T-helper 22 cell (primary cell): ENCODE results near the gene ST7.
"Not testable (repeated sequence)": the region's sequence is repeated elsewhere in the genome, so short reads cannot be mapped to it uniquely, and the experiment has no call there.

Experiments used
- DNase-seq: peaks from one replicate; pipeline ENCODE4 v3.0.0-alpha.2; 2020; ENCODE audit warnings: low read depth

The ST7 gene

DNA sequence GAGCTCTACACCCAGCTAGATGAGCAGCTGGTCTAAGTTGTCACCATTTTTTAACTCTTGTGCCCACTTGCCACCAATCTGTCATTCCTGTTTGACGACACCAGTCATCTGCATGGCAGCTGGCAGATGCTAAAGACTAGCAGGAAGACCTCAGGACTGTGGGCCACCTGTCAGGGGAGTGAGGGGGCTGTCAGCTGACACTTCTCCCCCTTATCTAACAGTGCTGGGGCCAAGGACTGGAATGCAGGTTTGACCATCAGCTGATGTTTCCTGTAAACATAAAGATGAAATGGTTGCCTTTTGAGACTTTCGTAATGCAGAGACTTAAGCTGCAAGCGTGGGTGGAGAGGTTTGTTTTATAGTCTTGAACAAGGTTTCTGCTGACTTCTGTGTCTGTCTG, 276.0 kb downstream of the ST7 start:
- DNase-seq: no peak

DNA sequence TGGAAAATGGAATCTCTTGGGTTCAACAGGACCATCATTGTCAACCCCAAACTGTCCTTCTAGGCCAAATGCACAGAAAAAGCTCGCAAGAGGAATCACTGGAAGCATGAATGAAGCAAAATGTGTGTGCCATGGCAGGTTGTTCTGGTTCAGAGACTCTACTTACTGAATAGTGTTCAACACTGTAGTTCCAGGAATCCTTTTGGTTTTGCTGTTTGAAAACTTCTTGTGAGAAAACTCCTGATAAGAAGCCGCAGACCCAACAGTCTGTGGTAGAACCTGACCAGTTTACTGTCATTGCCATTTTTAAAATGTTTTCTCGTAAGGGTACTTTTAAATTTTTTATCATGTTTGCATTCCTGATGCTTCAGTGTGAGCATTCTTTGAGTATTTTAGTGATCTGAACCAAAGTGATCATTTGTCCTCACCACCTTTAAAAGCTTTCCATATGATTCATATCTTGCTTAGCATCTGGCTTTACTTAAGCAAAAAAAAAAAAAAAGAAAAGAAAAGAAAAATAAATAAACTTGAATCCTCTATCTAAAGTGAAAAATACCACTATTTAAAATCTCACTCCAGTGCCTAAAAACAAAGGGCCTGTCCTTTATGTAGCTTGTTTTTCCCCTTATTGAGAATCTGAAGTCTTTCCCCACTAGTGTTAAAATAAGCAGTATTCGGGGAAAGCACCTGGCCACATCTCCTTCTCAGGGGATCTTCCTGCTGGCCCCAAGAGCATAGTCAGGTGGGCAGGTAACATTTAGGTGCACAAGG, 277.2 kb downstream of the ST7 start:
- DNase-seq: no peak

DNA sequence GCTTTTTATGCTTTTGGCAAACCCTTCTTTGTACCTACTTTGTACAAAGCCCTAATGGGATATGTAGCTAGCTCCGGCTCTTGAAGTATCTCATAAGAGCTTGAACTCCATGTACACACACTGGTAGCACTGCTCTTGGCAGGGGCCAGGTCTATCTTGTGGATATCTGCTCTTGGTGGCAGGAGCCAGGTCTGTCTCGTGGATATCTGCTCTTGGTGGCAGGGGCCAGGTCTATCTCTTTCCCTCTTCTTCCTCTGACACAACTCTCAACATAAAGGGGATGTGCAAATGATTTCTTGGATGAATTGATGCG, 277.7 kb downstream of the ST7 start:
- DNase-seq: no peak

DNA sequence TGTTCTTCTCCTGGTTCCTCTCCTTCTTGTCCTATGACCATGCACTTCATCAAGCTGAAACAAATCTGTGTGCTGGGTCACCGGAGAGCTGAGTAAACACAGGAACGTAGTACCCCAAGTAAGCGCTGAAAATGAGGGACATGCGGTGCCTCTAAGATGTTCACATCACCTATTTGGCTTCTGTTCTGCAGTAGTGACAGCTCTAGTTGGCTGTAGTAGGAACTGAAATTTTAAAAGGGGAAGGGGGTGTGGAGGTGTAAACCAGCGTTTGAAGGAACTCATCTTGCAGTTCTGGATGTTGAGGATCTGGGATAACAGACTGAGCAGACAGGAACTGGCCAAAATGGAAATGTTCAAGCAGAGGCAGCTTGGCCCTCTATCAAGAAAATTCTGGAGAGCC, 284.3 kb downstream of the ST7 start:
- no peak for DNase-seq

DNA sequence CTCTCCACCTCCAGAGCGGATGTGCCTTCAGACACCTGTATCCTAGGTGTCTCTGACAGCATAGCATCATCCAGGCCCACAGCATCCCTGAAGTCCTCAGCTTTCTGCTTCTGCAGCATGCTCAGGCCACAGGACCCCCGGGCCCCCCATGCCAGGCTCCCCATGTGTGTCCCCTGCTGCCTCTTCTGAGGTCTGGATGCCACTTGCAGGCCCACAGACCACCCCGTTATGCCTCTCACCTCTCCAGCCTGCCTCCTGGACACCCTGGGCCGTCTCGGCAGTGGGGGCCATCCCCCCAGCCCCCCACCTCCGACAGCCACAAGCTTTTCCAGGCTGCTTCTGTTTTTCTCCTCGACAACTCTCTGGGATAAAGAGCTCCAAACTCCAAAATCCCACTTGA, 285.2 kb downstream of the ST7 start:
- no peak for DNase-seq

DNA sequence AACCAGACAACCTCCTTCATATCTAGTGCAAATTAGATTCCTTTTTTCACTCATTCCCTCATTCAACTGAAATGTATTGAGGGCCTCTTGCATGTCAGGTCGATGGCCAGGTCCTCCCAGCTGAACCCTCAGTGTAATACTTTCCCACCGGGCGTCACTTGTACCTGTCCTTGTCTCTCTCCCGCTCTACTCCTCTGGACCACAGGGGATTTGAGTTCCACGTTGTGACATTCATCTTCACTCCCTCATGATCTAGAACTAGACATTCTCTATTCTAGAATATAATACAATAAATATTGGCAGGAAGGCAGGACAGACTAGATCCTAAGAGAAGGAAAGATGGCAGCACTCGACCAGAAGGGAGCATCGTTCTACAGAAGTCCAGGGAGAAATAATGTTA, 285.6 kb downstream of the ST7 start:
- DNase-seq: no peak

DNA sequence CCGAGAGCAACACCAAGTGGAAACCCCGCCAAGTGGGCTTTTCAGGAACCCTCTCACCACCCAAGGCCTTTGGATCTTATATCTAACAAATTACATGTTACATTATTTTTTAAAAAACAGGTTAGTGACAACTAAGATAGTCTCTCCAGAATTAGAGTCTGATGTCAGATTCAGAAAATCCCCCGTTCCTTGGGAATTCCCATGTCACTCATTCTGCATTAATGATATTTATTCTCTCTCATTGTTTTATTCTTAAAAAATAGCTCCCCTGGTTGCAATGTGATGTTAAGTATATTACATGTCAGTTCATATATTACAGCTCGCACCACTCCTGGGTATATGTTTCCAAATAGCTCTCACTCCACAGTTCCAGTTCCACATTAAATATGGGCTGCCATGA, 287.8 kb downstream of the ST7 start:
- no peak for DNase-seq

DNA sequence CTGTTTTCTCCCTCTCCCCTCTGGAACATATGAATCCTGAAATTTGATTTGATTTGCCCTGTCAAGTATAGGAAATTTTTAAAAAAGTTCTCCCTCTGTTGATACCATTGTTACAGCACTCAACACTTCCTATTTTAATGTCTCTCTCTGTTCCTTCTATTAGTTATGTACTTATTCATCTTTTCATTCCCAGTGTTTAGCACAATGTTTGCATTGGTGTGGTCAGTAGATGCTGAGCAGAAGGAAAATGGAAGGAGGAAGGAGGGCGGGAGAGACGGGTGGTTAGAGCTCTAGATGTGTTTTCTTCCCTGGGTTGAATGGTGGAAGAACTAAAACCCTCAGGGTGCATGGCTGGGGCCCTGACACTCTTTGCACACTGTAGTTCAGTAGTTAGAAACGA, 290.1 kb downstream of the ST7 start:
- DNase-seq: no peak

DNA sequence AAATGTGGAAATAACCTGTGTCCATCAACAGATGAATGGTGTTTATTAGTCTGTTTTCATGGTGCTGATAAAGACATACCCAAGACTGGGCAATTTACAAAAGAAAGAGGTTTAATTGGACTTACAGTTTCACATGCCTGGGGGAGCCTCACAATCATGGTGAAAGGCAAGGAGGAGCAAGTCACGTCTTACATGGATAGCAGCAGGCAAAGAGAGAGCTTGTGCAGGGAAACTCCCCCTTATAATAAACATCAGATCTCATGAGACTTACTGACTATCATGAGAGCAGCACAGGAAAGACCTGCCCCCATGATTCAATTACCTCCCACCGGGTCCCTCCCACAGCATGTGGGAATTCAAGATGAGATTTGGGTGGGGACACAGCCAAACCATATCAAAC, 292.4 kb downstream of the ST7 start:
- not testable (repeated sequence) for DNase-seq

DNA sequence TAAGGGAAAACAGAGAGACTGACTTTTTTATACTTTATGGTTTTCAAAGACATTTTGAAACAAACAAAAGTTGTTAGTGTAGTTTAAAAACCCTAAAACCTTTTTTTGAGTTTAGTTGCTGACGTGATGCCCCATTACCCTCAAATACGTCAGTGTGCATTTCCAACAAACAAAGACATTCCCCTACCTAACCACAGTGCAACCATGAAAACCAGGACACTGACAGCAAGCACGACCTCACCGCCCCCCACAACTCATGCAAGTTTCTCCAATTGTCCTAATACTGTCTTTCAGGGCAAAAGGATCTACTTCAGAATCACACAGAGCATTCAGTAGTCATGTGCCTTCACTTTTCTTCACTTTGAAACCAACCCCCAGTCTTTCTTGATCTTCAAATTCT, 294.5 kb downstream of the ST7 start:
- no peak for DNase-seq

DNA sequence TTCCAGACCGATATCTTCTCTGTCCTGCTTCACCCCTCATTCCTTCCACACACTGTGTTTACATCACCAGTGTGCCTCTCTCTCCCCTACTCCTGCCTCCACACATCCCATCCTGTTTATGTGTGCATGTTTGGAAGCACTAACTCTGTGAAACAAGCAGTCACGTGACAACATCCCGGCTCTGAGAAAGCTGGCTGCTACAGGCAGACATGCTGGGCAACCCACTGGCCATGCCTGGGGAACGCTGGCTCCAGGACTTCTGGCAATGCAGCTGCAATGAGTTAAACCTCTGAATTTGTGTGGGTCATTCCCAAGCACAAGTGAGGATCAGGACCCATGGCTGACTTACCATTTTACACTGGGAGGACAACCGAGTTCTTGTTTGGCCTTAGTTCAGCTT, 295.5 kb downstream of the ST7 start:
- no peak for DNase-seq

DNA sequence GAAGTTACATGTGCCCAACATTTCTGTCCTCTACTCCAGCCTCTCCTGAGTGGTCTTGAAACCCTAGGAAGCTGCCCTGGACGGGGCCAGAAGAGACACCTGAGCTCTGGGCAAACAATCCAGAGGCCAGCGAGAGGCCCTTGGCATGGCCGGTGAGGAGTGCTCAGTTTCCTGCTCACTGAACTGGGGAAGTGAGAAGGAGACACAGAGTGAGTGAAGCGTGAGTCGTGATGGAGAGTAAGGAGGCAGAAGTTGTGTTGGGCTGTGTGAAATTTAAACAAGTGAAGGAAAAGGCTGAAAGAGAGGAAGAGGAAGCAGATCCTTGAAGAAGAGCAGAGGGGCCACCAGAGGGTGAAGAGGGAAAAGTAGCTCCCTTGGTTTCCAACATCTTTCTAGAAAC, 296.4 kb downstream of the ST7 start:
- DNase-seq: no peak

DNA sequence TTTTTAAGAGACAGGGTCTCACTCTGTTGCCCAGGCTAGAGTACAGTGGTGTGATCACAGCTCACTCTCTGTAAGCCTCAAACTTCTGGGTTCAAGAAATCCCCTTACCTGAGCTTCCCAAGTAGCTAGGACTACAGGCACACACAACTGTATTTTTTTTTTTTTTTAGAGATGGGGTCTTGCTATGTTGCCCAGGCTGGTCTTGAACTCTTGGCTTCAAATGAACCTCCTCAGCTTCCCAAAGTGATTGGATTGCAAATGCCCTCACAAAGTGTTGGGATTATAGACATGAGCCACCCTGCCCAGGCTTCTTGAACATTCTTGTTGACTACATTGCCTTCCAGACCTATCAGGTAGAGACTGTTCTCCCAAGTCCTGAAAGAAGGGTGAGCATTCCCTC, 296.9 kb downstream of the ST7 start:
- DNase-seq: no peak

DNA sequence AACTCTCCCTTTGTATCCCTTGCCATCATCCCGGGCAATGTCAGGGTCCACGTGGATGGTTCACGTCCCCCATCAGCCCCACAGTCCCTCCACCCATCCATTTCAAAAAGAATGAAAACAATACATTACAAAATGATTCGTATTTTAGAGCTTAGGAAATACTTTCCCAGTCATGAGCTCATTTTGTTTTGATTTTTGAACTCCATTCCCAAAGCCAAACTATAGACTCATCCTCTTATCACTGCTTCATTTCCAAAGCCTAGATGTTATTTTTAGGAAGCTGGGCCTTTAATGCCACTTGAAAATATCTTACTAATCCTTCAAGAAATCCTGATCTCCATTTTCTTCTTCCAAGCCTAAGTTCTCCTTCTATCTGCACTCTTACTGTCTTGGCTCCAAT, 297.5 kb downstream of the ST7 start:
- no peak for DNase-seq

DNA sequence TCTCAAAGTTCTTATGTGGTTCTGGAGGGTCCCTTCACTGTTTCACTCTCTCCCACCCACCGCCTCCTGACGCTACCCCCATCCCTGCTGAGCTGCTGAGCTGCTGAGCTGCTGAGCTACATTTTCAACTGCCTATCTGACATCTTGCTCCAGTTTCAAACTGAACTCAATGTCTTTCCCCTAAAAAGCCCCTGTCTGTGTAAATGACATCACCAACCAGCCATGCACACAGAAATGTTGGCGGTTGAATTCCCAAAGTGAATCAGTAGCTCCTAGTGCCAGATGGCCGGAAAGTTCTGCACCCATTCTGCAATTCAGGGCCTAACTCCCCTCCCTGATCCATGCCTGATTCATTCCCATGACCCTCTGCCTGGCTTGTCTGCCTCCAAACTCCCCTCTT, 298.4 kb downstream of the ST7 start:
- no peak for DNase-seq

DNA sequence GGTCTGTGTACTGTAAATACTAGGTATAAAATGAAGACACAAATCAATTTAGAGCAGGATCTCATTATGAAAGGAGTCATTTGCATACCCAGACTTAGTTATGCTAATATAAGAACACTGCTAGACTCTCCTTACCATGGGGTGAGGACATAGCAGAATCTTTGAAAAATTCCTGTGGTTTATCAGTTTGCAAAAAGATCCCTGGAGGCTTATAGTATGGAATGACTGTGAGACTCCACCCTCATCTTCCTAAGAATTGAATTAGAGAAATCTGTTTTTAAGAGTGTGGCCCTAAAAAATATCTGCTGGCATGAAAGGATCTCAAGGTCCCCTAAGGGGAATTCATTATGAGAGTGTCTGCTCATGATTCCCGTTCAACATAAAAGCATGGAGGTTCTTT, 306.3 kb downstream of the ST7 start:
- DNase-seq: no peak

DNA sequence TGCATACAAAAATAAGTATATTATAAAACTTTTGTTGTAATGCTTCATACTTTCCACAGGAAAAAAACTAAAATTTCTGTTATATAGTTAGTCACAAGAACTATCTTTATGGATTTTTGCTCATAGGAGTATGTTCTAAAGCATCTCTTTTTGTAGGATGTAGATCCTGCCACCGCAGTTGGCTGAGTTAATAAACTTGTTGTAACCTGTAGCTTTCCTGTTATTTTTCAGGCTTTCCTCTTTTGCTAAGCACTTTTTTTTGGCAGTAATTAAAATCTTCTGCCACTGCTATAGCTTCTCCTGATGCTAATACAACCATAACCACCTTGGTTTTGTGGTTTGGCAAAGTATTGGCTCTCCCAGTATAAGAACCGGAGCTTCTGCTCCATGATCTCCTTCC, 309.2 kb downstream of the ST7 start:
- no peak for DNase-seq

DNA sequence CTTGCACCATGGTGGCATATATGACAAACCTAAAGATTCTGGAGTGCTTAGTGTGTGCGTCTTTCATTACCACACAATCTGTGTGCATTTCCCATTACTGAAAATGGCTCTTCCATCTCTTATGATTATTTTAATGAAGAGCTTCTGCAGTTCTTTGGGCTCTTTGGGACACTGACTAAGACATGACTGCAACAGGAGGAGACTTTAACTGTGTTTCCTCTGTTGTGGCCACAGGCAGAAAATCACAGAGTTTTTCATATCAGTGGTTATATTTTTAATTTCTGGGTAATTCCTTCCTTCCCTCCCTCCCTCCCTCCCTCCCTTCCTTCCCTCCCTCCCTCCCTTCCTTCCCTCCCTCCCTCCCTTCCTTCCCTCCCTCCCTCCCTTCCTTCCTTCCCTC, 311.4 kb downstream of the ST7 start:
- DNase-seq: no peak

DNA sequence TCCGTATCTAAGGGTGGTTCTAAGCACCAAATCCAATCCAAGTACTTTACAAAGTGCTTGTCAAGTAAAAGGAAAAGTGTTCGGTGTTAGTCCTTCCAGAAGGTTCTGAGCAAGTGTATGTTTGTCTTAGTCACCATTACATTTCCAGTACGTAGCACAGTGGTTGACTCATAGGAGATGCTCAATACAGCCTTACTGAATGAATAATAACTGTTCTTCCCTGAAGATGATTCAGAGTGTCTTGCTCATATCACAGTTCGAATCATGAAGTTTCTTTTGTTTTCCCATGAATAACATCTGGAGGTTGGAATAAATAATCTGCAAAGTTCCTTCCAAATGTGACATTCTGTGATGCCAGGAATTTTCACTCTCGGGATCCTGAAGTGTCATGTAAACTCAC, 316.1 kb downstream of the ST7 start:
- no peak for DNase-seq

DNA sequence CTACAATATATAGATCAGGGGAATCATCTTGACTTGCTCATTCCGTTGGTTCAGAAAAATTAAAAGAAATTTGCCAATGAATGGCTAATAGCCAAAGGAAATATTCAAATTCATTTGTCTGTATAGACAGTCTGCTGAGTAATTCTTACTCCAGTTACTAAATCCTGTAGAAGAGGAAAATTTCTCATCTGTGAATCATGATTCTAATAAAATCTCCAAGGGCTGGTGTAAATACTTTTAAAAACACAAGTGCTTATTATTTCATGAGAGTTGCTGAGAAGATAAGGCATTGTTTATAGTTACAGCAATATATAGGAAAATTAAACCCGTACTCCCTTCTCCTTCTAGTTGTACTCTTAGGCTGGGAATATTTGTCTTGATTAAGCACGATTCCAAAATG, 316.6 kb downstream of the ST7 start:
- DNase-seq: no peak

DNA sequence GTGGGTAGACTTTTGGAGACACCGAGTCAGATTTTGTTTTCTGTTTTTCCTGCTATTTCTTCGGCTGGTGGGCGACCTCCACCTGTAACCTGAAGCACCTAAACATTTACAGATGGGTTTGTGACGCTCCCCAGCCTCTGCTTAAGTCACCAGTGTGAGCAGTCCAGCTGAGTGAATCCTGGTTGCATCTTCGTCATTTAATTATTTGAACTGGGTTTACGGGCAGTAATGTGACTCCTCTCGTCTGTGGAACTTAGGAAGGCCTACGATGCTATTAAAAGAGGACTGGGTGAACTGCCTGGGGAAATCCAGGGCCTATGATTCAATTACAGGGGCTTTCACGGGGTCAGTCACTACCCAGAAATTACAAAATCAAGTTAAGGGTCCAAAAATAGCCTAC, 317.1 kb downstream of the ST7 start:
- no peak for DNase-seq

DNA sequence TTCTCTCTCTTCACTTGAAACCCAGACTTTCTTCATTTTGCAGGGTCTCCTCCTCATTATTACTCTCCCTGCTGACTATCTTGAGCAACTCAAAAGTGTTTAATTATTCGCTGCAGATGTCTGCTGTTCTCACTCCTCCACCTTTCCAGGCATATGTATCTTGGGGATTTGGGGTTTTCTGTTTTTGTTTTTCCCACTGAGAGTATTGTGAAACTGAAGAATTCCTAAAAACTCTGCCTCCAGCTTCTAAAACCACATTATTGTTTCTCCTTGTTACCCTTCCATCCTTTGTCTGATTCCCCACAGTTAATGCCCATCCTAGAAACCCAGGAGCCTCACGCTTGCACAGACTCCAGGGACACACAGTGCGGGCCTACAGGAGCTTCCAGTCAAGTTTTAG, 318.3 kb downstream of the ST7 start:
- no peak for DNase-seq

DNA sequence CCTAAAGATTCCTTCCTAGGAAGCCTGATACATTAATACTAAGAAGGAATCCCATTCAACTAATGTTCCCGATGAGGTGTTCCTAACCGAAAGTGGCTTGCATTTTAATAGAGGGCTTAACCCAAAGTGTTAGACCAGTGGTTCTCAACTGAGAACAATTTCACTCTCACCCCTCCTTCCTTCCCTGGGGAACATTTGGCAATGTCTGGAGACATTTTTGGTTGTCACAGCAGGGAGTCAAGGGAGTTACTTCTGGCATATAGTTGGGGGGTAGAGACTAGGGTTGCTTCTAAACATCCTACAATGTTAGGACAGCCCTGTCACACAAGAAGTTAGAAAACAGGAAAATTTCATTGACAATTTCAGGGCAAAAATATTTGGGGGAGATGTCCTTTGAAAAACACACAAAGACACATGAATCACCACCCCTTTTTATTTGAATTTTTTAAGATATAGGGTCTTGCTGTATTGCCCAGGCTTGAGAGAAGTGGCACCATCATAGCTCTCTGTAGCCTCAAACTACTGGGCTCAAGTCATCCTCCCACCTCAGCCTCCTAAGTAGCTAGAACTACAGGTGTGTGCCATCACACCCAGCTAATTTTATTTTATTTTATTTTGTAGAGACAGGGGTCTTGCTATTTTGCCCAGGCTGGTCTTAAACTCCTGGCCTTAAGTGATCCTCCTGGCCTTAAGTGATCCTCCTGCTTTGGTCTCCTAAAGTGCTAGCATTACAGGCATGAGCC, 318.9 kb downstream of the ST7 start:
- DNase-seq: no peak

DNA sequence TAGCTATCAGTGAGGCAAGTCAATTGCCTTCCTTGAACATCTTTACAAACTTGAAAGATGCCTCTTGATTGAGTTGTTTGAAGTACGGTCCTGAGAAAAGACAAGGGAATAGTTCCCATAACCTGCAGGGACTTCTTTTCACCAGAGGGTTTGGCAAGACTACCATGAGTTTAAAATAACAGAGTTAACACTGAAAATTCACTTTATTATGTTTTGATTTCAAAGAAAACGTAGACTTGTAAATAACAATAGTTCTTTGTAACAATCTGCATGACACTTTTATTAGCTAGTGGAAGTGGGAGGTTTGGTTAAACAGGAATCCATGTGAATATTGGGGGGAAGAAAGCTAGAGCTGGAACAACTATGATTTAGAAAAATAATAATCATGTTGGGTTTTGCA, 320.0 kb downstream of the ST7 start:
- no peak for DNase-seq
